AG04450 (cell line): Measurements from ENCODE around the gene NAP1L1. TPM values are rescaled to one million over a fixed set of nuclear protein-coding genes. Genes with fewer than 3 reads are reported as not detected.

Experiments used
- CTCF ChIA-PET: fragments of 300-600, 350-600 bp; formaldehyde crosslinking; extraction: SDS; loops from one replicate; lab custom pipeline; 2022; ENCODE audit warnings: antibody characterized with exemption, inconsistent platforms; lab: Charles Lee
- POLR2A ChIA-PET: fragments of 350-600 bp; formaldehyde crosslinking; extraction: SDS; loops from one replicate; lab custom pipeline; 2021; ENCODE audit warnings: antibody characterized with exemption, inconsistent platforms; lab: Yijun Ruan, JAX
- DNase-seq: peaks from one replicate; pipeline ENCODE4 v3.0.0-alpha.2; 2011; ENCODE audit warnings: low read depth, low spot score
- H3K27ac ChIP-seq: one replicate; pipeline ENCODE4 v1.5.1; 2012; ENCODE audit warnings: low read depth, low read length, control low read depth
- H3K27me3 ChIP-seq: one replicate; pipeline ENCODE4 v1.6.0; 2012; ENCODE audit warnings: low read length; ENCODE audit not compliant: control insufficient read depth, insufficient read depth
- H3K4me3 ChIP-seq: 2 replicates; pipeline ENCODE4 v1.5.1; 2011; ENCODE audit warnings: mild to moderate bottlenecking, low read depth, low read length, control low read depth
- H3K9me3 ChIP-seq: 2 replicates; pipeline ENCODE4 v1.5.1; 2012; ENCODE audit warnings: low read length; ENCODE audit not compliant: control insufficient read depth, insufficient read depth
- polyA plus RNA-seq: library from polyadenylated mRNA; depleted of rRNA; stranded (reverse); fragments of >200 nt; gene quantifications from 2 replicates; pipeline ENCODE4 v1.2.3, GENCODE V29; 2011
- TF ChIP-seq, protein P1 (sequence below): IDR thresholded peaks from 2 replicates; pipeline ENCODE4 v1.5.1; 2011; ENCODE audit warnings: low read depth, low read length, control low read depth, inconsistent platforms

NAP1L1 gene
- polyA plus RNA-seq, 1 experiment = 593 TPM

DNA sequence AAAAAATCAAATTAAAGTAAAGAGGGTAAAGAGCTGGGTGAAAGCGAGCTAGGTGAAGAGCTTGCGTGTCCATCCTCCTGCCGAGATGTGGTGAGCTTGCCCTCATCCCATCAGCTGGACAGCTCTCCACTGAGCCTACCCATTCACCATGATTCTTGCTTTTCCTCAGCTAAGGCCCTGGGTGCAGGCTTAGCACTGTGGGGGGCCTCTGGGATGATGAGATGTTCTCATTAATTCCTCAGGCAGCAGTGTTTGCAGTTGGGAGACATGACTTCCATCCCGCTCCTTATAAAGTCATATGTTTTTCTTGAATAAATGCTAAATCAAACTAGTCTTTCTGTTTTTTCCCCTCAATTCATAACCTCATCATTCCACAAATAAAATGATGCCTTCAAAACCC, 70.9 kb downstream of the NAP1L1 start:
- ChIA-PET POLR2A (no interaction called here), CTCF (interaction anchor here (0.6 to 1.2 kb wide), 2 partner anchors 488 to 573 kb away, joined by 3 read pairs; no protein-coding TSS in a partner anchor)
- H3K9me3 ChIP-seq = no peaks in the 10 kb centered on the region
- TF ChIP-seq, protein P1, sequence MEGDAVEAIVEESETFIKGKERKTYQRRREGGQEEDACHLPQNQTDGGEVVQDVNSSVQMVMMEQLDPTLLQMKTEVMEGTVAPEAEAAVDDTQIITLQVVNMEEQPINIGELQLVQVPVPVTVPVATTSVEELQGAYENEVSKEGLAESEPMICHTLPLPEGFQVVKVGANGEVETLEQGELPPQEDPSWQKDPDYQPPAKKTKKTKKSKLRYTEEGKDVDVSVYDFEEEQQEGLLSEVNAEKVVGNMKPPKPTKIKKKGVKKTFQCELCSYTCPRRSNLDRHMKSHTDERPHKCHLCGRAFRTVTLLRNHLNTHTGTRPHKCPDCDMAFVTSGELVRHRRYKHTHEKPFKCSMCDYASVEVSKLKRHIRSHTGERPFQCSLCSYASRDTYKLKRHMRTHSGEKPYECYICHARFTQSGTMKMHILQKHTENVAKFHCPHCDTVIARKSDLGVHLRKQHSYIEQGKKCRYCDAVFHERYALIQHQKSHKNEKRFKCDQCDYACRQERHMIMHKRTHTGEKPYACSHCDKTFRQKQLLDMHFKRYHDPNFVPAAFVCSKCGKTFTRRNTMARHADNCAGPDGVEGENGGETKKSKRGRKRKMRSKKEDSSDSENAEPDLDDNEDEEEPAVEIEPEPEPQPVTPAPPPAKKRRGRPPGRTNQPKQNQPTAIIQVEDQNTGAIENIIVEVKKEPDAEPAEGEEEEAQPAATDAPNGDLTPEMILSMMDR = no peak
- no peak for DNase-seq
- no peaks in the 10 kb centered on the region for H3K27me3 ChIP-seq
- no peak overlapping the region for H3K4me3 ChIP-seq
- H3K27ac ChIP-seq = no peak overlapping the region

DNA sequence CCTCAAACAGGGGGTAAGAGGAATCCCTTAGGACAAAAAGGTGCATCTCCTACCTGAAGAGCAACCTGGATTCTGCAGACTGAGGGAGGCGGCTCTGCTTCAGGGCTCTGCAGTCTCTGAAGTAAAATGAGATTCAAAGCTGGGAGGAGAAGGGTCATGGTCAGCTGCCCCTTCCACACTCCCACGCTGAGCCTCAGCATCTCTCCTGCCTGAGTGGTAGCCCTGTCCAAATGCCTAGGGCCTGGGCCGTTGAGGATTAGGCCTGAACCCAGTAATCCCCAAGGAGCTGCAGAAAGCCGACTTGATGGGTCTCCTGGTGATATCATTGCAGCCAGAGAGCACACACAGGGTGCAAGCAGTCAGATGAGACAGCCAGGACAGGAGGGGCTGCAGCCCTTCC, 71.8 kb downstream of the NAP1L1 start:
- H3K27ac ChIP-seq = no peak overlapping the region
- CTCF ChIA-PET = no interaction called here
- TF ChIP-seq, protein P1 = no peak
- H3K27me3 ChIP-seq = no peaks in the 10 kb centered on the region
- DNase-seq = no peak
- no peaks in the 10 kb centered on the region for H3K9me3 ChIP-seq
- H3K4me3 ChIP-seq = no peak overlapping the region
- POLR2A ChIA-PET = no interaction called here

DNA sequence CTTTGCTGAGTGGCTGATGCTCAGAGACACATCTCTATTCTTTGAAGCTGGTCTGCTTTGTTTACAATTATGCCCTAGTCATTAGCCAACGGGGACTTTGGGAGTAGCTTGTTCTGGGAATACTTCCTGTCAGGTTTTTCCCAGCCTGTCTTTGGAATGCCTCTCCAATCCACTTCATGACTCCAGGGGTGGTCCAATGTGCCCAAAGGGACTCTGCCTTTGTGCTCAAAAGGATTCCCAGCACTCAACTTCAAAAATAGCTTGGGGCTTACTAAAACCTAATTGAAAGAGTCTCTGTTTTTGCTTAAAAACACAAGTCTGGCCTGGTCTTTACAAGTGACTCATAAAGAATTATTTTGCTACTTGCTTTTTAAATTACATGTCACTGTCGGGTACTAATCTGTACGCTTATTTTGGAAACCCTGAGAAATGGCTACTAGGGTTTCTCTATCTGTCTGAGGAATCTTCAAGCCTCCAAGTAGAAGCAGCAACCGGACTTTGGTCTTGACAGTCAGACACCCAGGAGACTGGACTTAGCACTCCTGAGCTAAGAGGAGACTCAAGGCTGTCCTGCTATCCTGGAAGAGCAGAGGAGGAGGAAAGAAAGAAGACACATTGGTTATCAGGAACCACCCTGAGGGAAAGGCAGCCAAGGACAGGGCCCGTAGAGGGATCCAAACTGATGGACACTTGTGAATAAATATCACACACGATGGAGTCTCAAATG, 73.6 kb downstream of the NAP1L1 start:
- H3K27ac ChIP-seq = no peak overlapping the region
- ChIA-PET POLR2A (no interaction called here), CTCF (no interaction called here)
- no peaks in the 10 kb centered on the region for H3K27me3 ChIP-seq
- no peak overlapping the region for H3K4me3 ChIP-seq
- no peak for DNase-seq
- TF ChIP-seq, protein P1 = no peak
- H3K9me3 ChIP-seq = no peaks in the 10 kb centered on the region

DNA sequence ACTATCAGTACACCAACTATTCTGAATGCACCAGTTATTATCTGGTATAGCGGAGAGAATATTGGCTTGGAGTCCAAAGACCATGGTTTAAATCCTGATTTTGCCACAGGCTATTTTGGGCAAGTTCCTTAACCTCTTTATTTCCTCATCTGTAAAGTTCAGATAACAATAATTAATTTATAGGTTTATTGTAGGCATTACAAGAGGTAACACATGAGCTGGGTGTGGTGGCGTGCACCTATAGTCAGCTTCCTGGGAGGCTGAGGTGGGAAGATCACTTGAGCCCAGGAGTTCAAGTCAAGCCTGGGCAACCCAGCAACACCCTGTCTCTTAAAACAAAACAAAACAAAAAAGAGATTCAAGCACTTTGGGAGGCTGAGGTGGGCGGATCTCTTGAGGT, 76.1 kb downstream of the NAP1L1 start:
- no peaks in the 10 kb centered on the region; the same call in 1 of the 2 replicates for H3K9me3 ChIP-seq
- no peak for DNase-seq
- H3K27me3 ChIP-seq = no peaks in the 10 kb centered on the region
- POLR2A ChIA-PET = no interaction called here
- CTCF ChIA-PET = no interaction called here
- no peak overlapping the region for H3K27ac ChIP-seq
- TF ChIP-seq, protein P1 = no peak
- no peak overlapping the region for H3K4me3 ChIP-seq

DNA sequence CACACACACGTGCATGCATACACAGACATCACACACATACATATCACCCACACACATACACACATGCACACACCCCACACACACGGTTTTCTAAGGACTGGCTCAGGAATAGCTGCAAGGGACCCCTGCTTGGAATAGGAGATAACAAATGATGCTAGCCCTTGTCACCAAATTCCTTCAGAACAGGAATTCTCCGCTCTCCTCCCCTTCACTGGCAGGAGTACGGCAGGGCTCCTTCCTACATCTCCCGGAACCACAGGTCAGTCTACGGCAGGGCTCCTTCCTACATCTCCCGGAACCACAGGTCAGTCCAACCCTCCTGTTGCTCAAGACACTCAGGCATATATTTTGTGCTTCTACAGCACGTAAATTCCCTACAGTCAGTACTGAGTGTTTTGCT, 76.8 kb downstream of the NAP1L1 start:
- H3K27me3 ChIP-seq = no peaks in the 10 kb centered on the region
- POLR2A ChIA-PET = no interaction called here
- no peak overlapping the region for H3K27ac ChIP-seq
- TF ChIP-seq, protein P1 = no peak
- no peak overlapping the region for H3K4me3 ChIP-seq
- no peaks in the 10 kb centered on the region; the same call in 1 of the 2 replicates for H3K9me3 ChIP-seq
- CTCF ChIA-PET = no interaction called here
- no peak for DNase-seq
